Prostate gland (tissue), 2 donors: ENCODE results near the gene TDRD1. TPM values are rescaled to one million over a fixed set of nuclear protein-coding genes. Genes with fewer than 3 reads are reported as not detected.

Experiments
- DNase-seq: peaks from one replicate; pipeline ENCODE4 v3.0.0-alpha.2; 2019; ENCODE audit warnings: low spot score
- H3K27ac ChIP-seq, 2 donors: fragments of 200-600 bp; sonication (generic); 2 replicates each; pipeline ENCODE4 v1.5.1; 2017 to 2019
- H3K27me3 ChIP-seq: fragments of 200-600 bp; sonication (generic); replicated peaks from 2 replicates; pipeline ENCODE4 v1.5.1; 2019; ENCODE audit not compliant: insufficient read depth
- H3K36me3 ChIP-seq, 2 donors: fragments of 200-600 bp; sonication (generic); 1 replicate in 1 of 2; 2 replicates in 1 of 2; pipeline versions ENCODE4 v1.5.1 to v1.8.1; 2017 to 2019
- H3K4me1 ChIP-seq: fragments of 200-600 bp; sonication (generic); replicated peaks from 2 replicates; pipeline ENCODE4 v1.5.1; 2019
- H3K4me3 ChIP-seq, 2 donors: fragments of 200-600 bp; sonication (generic); 2 replicates each; pipeline ENCODE4 v1.5.1; 2017 to 2019
- H3K9me3 ChIP-seq: fragments of 200-600 bp; sonication (generic); 2 replicates; pipeline ENCODE4 v1.5.1; 2017
- POLR2A ChIP-seq: fragments of 450-650 bp; IDR thresholded peaks from one replicate; pipeline ENCODE4 v1.6.1; 2016; ENCODE audit warnings: antibody characterized with exemption, mild to moderate bottlenecking
- POLR2AphosphoS5 ChIP-seq: sonication (generic); formaldehyde crosslinking; IDR thresholded peaks from one replicate; pipeline ENCODE4 v1.6.1; 2017; ENCODE audit warnings: antibody characterized with exemption
- WGBS: methylation state at CpG from one replicate; pipeline ENCODE4 v1.1.5; 2018; 5-methylcytosine and 5-hydroxymethylcytosine counted together
- intact Hi-C: fragments of 100-400 bp; cut with DNase I; formaldehyde crosslinking; loops from one replicate; pipeline ENCODE4 v1.14.2; 2022
- total RNA-seq, 2 donors: library from RNA; depleted of rRNA; stranded (reverse); fragments of >200 nt; gene quantifications; one replicate each; pipeline ENCODE4 v1.1.0, GENCODE V29; 2016
- TF ChIP-seq, protein P1 (sequence below), 4 experiments: fragments of 200-600 bp in 2 of 4; fragments of 450-650 bp in 2 of 4; sonication (generic) in 2 of 4; IDR thresholded peaks; 1 replicate in 3 of 4; 2 replicates in 1 of 4; pipeline ENCODE4 v1.5.1; 2016 to 2019; ENCODE audit warnings: antibody characterized with exemption in 4 of 4, mild to moderate bottlenecking in 2 of 4, moderate library complexity in 2 of 4

TDRD1 gene
- total RNA-seq, 2 donors from 2014 or later: 16.0 TPM; not detected in 1

DNA sequence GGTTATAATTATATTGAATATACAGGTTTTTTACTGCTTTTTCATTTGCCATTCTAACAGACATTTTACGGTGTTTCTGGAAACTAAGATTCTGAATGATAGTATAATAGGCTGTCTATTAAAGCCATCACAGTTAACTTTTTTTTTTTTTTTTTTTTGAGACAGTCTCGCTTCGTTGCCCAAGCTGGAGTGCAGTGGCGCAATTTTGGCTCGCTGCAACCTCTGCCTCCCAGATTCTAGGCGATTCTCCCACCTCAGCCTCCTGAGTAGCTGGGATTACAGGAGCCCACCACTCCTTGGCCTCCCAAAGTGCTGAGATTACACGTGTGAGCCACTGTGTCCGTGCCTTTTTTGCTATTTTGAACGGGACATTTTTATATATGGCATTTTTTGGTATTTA lies 4.4 kb downstream of the TDRD1 start:
- intact Hi-C loops: no loop called here
- DNase-seq: no peak
- Histone ChIP-seq H3K27ac (no peak overlapping the region), H3K9me3 (no peaks in the 10 kb centered on the region), H3K27me3 (no peaks in the 10 kb centered on the region), H3K4me1 (peaks cover 2% of the 10 kb centered on the region), H3K36me3 (no peaks in the 10 kb centered on the region), H3K4me3 (no peak overlapping the region)
- TF ChIP-seq POLR2AphosphoS5 (no peak), POLR2A (no peak)
- TF ChIP-seq, protein P1, sequence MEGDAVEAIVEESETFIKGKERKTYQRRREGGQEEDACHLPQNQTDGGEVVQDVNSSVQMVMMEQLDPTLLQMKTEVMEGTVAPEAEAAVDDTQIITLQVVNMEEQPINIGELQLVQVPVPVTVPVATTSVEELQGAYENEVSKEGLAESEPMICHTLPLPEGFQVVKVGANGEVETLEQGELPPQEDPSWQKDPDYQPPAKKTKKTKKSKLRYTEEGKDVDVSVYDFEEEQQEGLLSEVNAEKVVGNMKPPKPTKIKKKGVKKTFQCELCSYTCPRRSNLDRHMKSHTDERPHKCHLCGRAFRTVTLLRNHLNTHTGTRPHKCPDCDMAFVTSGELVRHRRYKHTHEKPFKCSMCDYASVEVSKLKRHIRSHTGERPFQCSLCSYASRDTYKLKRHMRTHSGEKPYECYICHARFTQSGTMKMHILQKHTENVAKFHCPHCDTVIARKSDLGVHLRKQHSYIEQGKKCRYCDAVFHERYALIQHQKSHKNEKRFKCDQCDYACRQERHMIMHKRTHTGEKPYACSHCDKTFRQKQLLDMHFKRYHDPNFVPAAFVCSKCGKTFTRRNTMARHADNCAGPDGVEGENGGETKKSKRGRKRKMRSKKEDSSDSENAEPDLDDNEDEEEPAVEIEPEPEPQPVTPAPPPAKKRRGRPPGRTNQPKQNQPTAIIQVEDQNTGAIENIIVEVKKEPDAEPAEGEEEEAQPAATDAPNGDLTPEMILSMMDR (IDR thresholded peaks at IDR 0.05): no peak
- 70% methylated on average over 9 of the region's 9 CpGs for WGBS

DNA sequence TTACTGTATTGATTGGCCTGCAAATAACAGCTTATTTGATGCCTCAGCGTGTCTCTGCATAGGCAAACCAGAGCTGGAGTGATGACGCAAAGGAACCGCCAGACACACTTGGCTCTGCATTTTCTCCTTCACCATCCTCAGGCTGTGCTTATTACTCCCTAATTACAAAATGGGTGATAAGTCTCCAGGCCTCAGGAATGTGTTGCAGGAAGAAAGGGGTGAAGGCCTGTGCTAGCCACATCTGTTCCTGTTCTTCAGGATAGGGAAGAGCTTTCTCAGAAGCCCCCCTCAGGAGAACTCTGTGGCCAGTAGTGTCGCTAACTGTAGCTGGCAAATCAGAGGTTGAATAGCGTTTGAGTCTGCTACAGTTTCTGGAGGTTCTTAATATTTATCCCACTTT lies 5.1 kb downstream of the TDRD1 start:
- Histone ChIP-seq H3K9me3 (no peaks in the 10 kb centered on the region), H3K4me1 (peaks cover 2% of the 10 kb centered on the region), H3K27me3 (no peaks in the 10 kb centered on the region), H3K27ac (no peak overlapping the region), H3K4me3 (no peak overlapping the region), H3K36me3 (no peaks in the 10 kb centered on the region)
- intact Hi-C loops: no loop called here
- TF ChIP-seq, protein P1 (IDR thresholded peaks at IDR 0.05): no peak
- TF ChIP-seq POLR2A: no peak
- no peak for TF ChIP-seq POLR2AphosphoS5
- no peak for DNase-seq
- WGBS: 91% methylated on average over 5 of the region's 5 CpGs

DNA sequence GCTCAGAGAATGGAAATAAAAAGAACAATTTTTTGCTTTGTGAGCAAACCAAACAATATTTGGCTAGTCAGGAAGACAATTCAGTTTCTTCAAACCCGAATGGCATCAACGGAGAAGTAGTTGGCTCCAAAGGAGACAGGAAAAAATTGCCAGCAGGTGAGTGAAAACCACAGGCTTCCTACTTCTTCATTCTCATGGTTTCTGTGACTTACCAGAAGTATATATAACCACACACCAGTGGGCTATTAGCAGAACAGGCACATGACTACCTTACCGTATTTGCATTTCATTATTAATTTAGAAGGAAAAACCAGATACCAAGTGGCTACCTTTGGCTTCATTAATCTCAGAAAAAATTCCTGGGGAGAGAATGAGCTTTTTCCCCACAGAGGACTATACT lies 8.8 kb downstream of the TDRD1 start:
- H3K27ac ChIP-seq: no peak overlapping the region
- WGBS: 88% methylated on average over 3 of the region's 3 CpGs
- H3K36me3 ChIP-seq: no peaks in the 10 kb centered on the region
- no peaks in the 10 kb centered on the region for H3K27me3 ChIP-seq
- TF ChIP-seq POLR2A: no peak
- TF ChIP-seq, protein P1 (IDR thresholded peaks at IDR 0.05): no peak
- no peak for TF ChIP-seq POLR2AphosphoS5
- no peak for DNase-seq
- no peaks in the 10 kb centered on the region for H3K4me1 ChIP-seq
- H3K4me3 ChIP-seq: no peak overlapping the region
- H3K9me3 ChIP-seq: no peaks in the 10 kb centered on the region
- intact Hi-C loops: no loop called here

DNA sequence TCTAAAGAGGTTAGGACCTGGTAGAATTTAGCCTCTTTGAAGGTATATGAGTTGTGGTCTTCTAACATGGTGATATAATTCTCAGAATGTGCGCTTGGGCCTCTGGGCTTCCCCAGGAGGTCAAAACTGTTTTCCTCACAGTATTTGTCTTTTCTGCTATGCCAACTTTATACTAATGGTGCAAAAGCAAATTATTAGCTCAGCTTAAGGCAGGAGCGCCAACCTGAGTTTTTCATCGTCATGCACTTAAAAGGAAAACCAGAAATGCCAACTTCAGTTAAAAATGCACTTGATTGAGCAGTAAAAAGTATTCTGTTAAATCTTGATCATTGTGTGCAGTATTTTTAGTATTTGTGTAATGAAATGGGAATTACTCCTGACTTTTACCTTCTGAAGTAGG lies 9.7 kb downstream of the TDRD1 start:
- Histone ChIP-seq H3K27me3 (no peaks in the 10 kb centered on the region), H3K9me3 (no peaks in the 10 kb centered on the region), H3K36me3 (no peaks in the 10 kb centered on the region), H3K4me3 (no peak overlapping the region), H3K4me1 (no peaks in the 10 kb centered on the region), H3K27ac (no peak overlapping the region)
- intact Hi-C loops: no loop called here
- DNase-seq: no peak
- WGBS: 91% methylated on average over 3 of the region's 3 CpGs
- TF ChIP-seq POLR2AphosphoS5 (no peak), POLR2A (no peak)
- TF ChIP-seq, protein P1 (IDR thresholded peaks at IDR 0.05): no peak

DNA sequence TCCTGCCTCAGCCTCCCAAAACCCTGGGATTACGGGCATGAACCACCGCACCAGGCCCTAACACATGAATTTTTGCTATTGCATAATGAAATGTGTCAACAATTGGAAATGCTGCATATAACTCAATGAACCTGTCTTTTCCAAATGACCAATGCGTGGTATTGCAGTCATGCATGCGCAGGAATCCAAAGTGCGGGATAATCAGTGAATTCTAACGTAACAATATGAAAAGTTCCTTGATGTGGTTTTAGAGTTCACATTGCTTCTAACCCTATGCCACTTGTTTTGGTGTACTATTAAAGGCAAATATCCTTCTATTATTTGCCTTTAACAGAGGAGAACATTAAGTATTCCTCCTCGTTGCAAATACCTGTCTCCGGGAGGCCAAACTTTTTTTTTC lies 10.5 kb downstream of the TDRD1 start:
- intact Hi-C loops: no loop called here
- TF ChIP-seq POLR2AphosphoS5: no peak
- TF ChIP-seq, protein P1 (IDR thresholded peaks at IDR 0.05): no peak
- TF ChIP-seq POLR2A: no peak
- no peak overlapping the region for H3K27ac ChIP-seq
- H3K36me3 ChIP-seq: no peaks in the 10 kb centered on the region
- no peaks in the 10 kb centered on the region for H3K9me3 ChIP-seq
- no peak for DNase-seq
- no peak overlapping the region for H3K4me3 ChIP-seq
- WGBS: 89% methylated on average over 8 of the region's 8 CpGs
- H3K4me1 ChIP-seq: no peaks in the 10 kb centered on the region
- no peaks in the 10 kb centered on the region for H3K27me3 ChIP-seq
